Measurements from ENCODE around the gene PSRC1. TPM values are rescaled to one million over a fixed set of nuclear protein-coding genes. Genes with fewer than 3 reads are reported as not detected.

The PSRC1 gene
- total RNA-seq, 1 donor = 5.4 TPM

GRCh38 chr1:109298666-109299557 is 16.0 kb upstream of the PSRC1 start:
- Histone ChIP-seq H3K4me2 (ENCODE audit: insufficient read depth, low read length) (peak overlapping the region; percentile 52), H3K27me3 (ENCODE audit: insufficient read depth, low read length) (no peaks in the 10 kb centered on the region), H3K9me3 (ENCODE audit: low read depth, low read length) (no peaks in the 10 kb centered on the region), H2AFZ (ENCODE audit: low read length) (peak overlapping the region; percentile 81), H4K20me1 (ENCODE audit: insufficient read depth, low read length) (no peaks in the 10 kb centered on the region), H3K27ac (ENCODE audit: low read depth, low read length) (peak overlapping the region; percentile 87), H3K79me2 (ENCODE audit: insufficient read depth, low read length) (no peaks in the 10 kb centered on the region), H3K4me3 (ENCODE audit: insufficient read depth, low read length) (peak overlapping the region; percentile 29), H3K36me3 (ENCODE audit: insufficient read depth, low read length) (no peaks in the 10 kb centered on the region), H3K4me1 (ENCODE audit: insufficient read depth, low read length) (peaks cover 27% of the 10 kb centered on the region)
- TF ChIP-seq CTCF (IDR thresholded peaks at IDR 0.05; ENCODE audit: extremely low read depth, low read depth, low read length) = no peak
- DNase-seq (ENCODE audit: insufficient read length, low spot score, missing footprints) = peak; percentile 86

GRCh38 chr1:109296782-109297181 is 13.8 kb upstream of the PSRC1 start:
- Histone ChIP-seq H3K79me2 (ENCODE audit: insufficient read depth, low read length) (no peaks in the 10 kb centered on the region), H3K4me1 (ENCODE audit: insufficient read depth, low read length) (peaks cover 27% of the 10 kb centered on the region), H2AFZ (ENCODE audit: low read length) (no peak overlapping the region), H3K4me3 (ENCODE audit: insufficient read depth, low read length) (no peak overlapping the region), H3K4me2 (ENCODE audit: insufficient read depth, low read length) (no peak overlapping the region), H3K9me3 (ENCODE audit: low read depth, low read length) (no peaks in the 10 kb centered on the region), H3K27ac (ENCODE audit: low read depth, low read length) (no peak overlapping the region), H3K27me3 (ENCODE audit: insufficient read depth, low read length) (no peaks in the 10 kb centered on the region), H4K20me1 (ENCODE audit: insufficient read depth, low read length) (no peaks in the 10 kb centered on the region), H3K36me3 (ENCODE audit: insufficient read depth, low read length) (no peaks in the 10 kb centered on the region)
- no peak for TF ChIP-seq CTCF (IDR thresholded peaks at IDR 0.05; ENCODE audit: extremely low read depth, low read depth, low read length)
- no peak for DNase-seq (ENCODE audit: insufficient read length, low spot score, missing footprints)

- Histone ChIP-seq H2AFZ (ENCODE audit: low read length) (no peak overlapping the region), H3K27me3 (ENCODE audit: insufficient read depth, low read length) (no peaks in the 10 kb centered on the region), H3K4me3 (ENCODE audit: insufficient read depth, low read length) (no peak overlapping the region), H3K4me1 (ENCODE audit: insufficient read depth, low read length) (peaks cover 27% of the 10 kb centered on the region), H3K27ac (ENCODE audit: low read depth, low read length) (no peak overlapping the region), H3K36me3 (ENCODE audit: insufficient read depth, low read length) (no peaks in the 10 kb centered on the region), H4K20me1 (ENCODE audit: insufficient read depth, low read length) (no peaks in the 10 kb centered on the region), H3K79me2 (ENCODE audit: insufficient read depth, low read length) (no peaks in the 10 kb centered on the region), H3K4me2 (ENCODE audit: insufficient read depth, low read length) (no peak overlapping the region), H3K9me3 (ENCODE audit: low read depth, low read length) (no peaks in the 10 kb centered on the region)
- no peak for TF ChIP-seq CTCF (IDR thresholded peaks at IDR 0.05; ENCODE audit: extremely low read depth, low read depth, low read length)
- no peak for DNase-seq (ENCODE audit: insufficient read length, low spot score, missing footprints)
Measured at GRCh38 chr1:109295712-109296415, 12.9 kb upstream of the PSRC1 start.

- no peaks in the 10 kb centered on the region for H3K79me2 ChIP-seq (ENCODE audit: insufficient read depth, low read length)
- no peaks in the 10 kb centered on the region for H3K9me3 ChIP-seq (ENCODE audit: low read depth, low read length)
- H3K36me3 ChIP-seq (ENCODE audit: insufficient read depth, low read length) = no peaks in the 10 kb centered on the region
- no peaks in the 10 kb centered on the region for H4K20me1 ChIP-seq (ENCODE audit: insufficient read depth, low read length)
- H3K27me3 ChIP-seq (ENCODE audit: insufficient read depth, low read length) = no peaks in the 10 kb centered on the region
- DNase-seq (ENCODE audit: insufficient read length, low spot score, missing footprints) = no peak
- TF ChIP-seq CTCF (IDR thresholded peaks at IDR 0.05; ENCODE audit: extremely low read depth, low read depth, low read length) = no peak
- H3K27ac ChIP-seq (ENCODE audit: low read depth, low read length) = no peak overlapping the region
- H3K4me1 ChIP-seq (ENCODE audit: insufficient read depth, low read length) = peaks cover 17% of the 10 kb centered on the region
- no peak overlapping the region for H3K4me3 ChIP-seq (ENCODE audit: insufficient read depth, low read length)
- H2AFZ ChIP-seq (ENCODE audit: low read length) = no peak overlapping the region
- no peak overlapping the region for H3K4me2 ChIP-seq (ENCODE audit: insufficient read depth, low read length)
Measured at GRCh38 chr1:109294481-109294880, 11.5 kb upstream of the PSRC1 start.
